Stimulated activated CD8-positive, alpha-beta memory T cell treated with anti-CD3 and anti-CD28 coated beads, Interleukin-15, amount 100 ng/mL, for 4 hours (primary cell): ENCODE data around the gene PATJ.
"Not testable (repeated sequence)": the region's sequence is repeated elsewhere in the genome, so short reads cannot be mapped to it uniquely, and the experiment has no call there.

Experiments
- DNase-seq, 2 donors: peaks; one replicate each; pipeline ENCODE4 v3.0.0-alpha.2; 2020; ENCODE audit warnings: low read depth in 2 of 2

The PATJ gene

GRCh38 chr1:61818992-61819391, 76.7 kb downstream of the PATJ start:
- no peak for DNase-seq

GRCh38 chr1:61819421-61819820, 77.1 kb downstream of the PATJ start:
- no peak for DNase-seq

- DNase-seq: no peak
Observed at GRCh38 chr1:61825393-61825792, 83.1 kb downstream of the PATJ start.

GRCh38 chr1:61828805-61829204, 86.5 kb downstream of the PATJ start:
- DNase-seq: no peak

- DNase-seq: no peak
Observed at GRCh38 chr1:61836649-61837048, 94.4 kb downstream of the PATJ start.

- not testable (repeated sequence) for DNase-seq
Observed at GRCh38 chr1:61837607-61838006, 95.3 kb downstream of the PATJ start.

GRCh38 chr1:61839679-61840078, 97.4 kb downstream of the PATJ start:
- no peak for DNase-seq

GRCh38 chr1:61842036-61842435, 99.8 kb downstream of the PATJ start:
- no peak for DNase-seq

- no peak for DNase-seq
Observed at GRCh38 chr1:61842863-61843514, 100.7 kb downstream of the PATJ start.

GRCh38 chr1:61844006-61844405, 101.7 kb downstream of the PATJ start:
- no peak for DNase-seq

- DNase-seq: not testable (repeated sequence)
Observed at GRCh38 chr1:61844664-61845063, 102.4 kb downstream of the PATJ start.

GRCh38 chr1:61851235-61851634, 109.0 kb downstream of the PATJ start:
- no peak for DNase-seq

GRCh38 chr1:61851849-61852669, 109.8 kb downstream of the PATJ start:
- no peak for DNase-seq

- DNase-seq: no peak
Observed at GRCh38 chr1:61852670-61853015, 110.4 kb downstream of the PATJ start.

GRCh38 chr1:61853583-61853982, 111.3 kb downstream of the PATJ start:
- no peak for DNase-seq

GRCh38 chr1:61864489-61864888, 122.2 kb downstream of the PATJ start:
- no peak for DNase-seq

- DNase-seq: no peak
Observed at GRCh38 chr1:61865646-61866220, 123.5 kb downstream of the PATJ start.

- DNase-seq: no peak
Observed at GRCh38 chr1:61869691-61870109, 127.4 kb downstream of the PATJ start.

- DNase-seq: no peak
Observed at GRCh38 chr1:61872206-61872605, 129.9 kb downstream of the PATJ start.

GRCh38 chr1:61873581-61873980, 131.3 kb downstream of the PATJ start:
- DNase-seq: no peak

- DNase-seq: no peak
Observed at GRCh38 chr1:61873994-61874393, 131.7 kb downstream of the PATJ start.

- no peak for DNase-seq
Observed at GRCh38 chr1:61875198-61875597, 132.9 kb downstream of the PATJ start.

- not testable (repeated sequence) for DNase-seq
Observed at GRCh38 chr1:61879887-61880474, 137.7 kb downstream of the PATJ start.
